Measurements from ENCODE around the gene AP5B1.

AP5B1 gene

GRCh38 chr11:65780770-65781151 is at the start of gene AP5B1:
AP5B1 (minus strand) TSS chr11:65780976; CDS start chr11:65780591, 385 bp downstream.
- peak; percentile 78 for DNase-seq

GRCh38 chr11:65829459-65829858 is 48.7 kb upstream of the AP5B1 start:
- DNase-seq, result no peak

GRCh38 chr11:65826984-65827735 is 46.4 kb upstream of the AP5B1 start:
- DNase-seq, result no peak

GRCh38 chr11:65822776-65823528 is 42.2 kb upstream of the AP5B1 start:
- DNase-seq, result no peak

- no peak for DNase-seq
These were observed 40.3 kb upstream of the AP5B1 start for GRCh38 chr11:65821107-65821506.

- DNase-seq, result peak; percentile 93
These were observed 37.3 kb upstream of the AP5B1 start for GRCh38 chr11:65817835-65818680.

- no peak for DNase-seq
These were observed 36.6 kb upstream of the AP5B1 start for GRCh38 chr11:65817312-65817834.

GRCh38 chr11:65816696-65817095 is 35.9 kb upstream of the AP5B1 start:
- no peak for DNase-seq

GRCh38 chr11:65814986-65815565 is 34.3 kb upstream of the AP5B1 start:
- DNase-seq, result no peak

- DNase-seq, result no peak
These were observed 33.6 kb upstream of the AP5B1 start for GRCh38 chr11:65814131-65814985.

GRCh38 chr11:65811764-65812475 is 31.1 kb upstream of the AP5B1 start:
- DNase-seq, result no peak

- peak; percentile 25 for DNase-seq
These were observed 29.5 kb upstream of the AP5B1 start for GRCh38 chr11:65810046-65810868.

GRCh38 chr11:65809496-65809895 is 28.7 kb upstream of the AP5B1 start:
- DNase-seq, result no peak

GRCh38 chr11:65808744-65809341 is 28.1 kb upstream of the AP5B1 start:
- DNase-seq, result no peak

GRCh38 chr11:65806979-65807378 is 26.2 kb upstream of the AP5B1 start:
- DNase-seq, result no peak

- no peak for DNase-seq
These were observed 23.2 kb upstream of the AP5B1 start for GRCh38 chr11:65803797-65804492.

- DNase-seq, result no peak
These were observed 22.1 kb upstream of the AP5B1 start for GRCh38 chr11:65802841-65803240.

- no peak for DNase-seq
These were observed 20.6 kb upstream of the AP5B1 start for GRCh38 chr11:65801153-65801987.
